ENCODE results near the gene FECH.

FECH gene

DNA sequence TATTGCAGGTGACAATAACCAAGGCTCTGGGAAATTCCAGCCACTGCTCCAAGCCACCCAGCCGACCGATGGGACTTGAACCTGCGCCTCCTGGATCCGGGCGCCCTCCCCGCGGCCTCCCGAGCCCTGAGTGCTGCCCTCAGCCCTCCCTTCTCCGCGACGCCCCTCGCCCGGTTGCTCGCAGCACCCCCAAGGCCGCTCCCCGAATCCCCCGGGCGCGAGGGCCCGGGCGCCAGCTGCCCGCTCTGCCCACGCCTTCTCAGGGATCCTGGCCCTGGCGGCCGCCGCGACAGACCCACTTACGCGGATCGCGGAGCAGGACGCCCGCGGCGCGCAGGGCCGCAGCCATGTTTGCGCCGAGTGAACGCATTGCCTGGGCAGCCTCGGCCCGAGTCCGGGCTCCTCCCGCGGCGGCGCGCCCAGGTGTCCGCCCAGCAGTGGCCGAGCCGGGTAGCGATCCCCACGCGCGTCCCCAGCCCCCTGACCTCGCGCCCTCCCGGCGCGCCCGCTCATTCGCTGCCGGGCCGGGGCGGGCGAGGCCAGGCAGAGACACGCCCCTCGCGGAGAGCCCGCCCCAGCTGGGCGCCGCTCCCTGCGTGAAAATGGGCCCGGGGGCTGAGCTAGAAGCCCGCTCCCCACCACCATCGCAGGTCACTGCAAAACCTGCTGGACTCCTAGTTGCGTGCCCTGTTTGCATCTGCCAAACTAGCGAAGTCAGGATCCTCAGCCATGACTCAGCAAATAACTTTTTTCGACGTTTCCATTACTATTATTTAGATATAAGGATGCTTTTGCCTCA, at the start of gene FECH (continued):
- TF ChIP-seq, protein P1, sequence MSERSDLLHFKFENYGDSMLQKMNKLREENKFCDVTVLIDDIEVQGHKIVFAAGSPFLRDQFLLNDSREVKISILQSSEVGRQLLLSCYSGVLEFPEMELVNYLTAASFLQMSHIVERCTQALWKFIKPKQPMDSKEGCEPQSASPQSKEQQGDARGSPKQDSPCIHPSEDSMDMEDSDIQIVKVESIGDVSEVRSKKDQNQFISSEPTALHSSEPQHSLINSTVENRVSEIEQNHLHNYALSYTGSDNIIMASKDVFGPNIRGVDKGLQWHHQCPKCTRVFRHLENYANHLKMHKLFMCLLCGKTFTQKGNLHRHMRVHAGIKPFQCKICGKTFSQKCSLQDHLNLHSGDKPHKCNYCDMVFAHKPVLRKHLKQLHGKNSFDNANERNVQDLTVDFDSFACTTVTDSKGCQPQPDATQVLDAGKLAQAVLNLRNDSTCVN (tag by site-specific recombination; optimal IDR thresholded peaks at IDR 0.05), result peak; percentile 86
- TF ChIP-seq ZNF341 (tag by site-specific recombination; IDR thresholded peaks at IDR 0.05; ENCODE audit: low read depth) (no peak; the same call in 1 of the 2 replicates), ZFP41 (tag by site-specific recombination; IDR thresholded peaks at IDR 0.05; ENCODE audit: borderline replicate concordance) (no peak), YY2 (tag by site-specific recombination; IDR thresholded peaks at IDR 0.05) (no peak; the same call in 1 of the 2 replicates), ZNF776 (tag by site-specific recombination; IDR thresholded peaks at IDR 0.05; ENCODE audit: borderline replicate concordance) (no peak), KLF8 (tag by site-specific recombination; IDR thresholded peaks at IDR 0.05) (peak; percentile 34; the same call in 1 of the 2 replicates), ZNF239 (tag by site-specific recombination; IDR thresholded peaks at IDR 0.05) (no peak), ZNF394 (tag by site-specific recombination; IDR thresholded peaks at IDR 0.05; ENCODE audit: borderline replicate concordance) (no peak), TCF7L2 (IDR thresholded peaks at IDR 0.05; ENCODE audit: borderline replicate concordance, low read depth, low read length) (no peak), ZNF10 (tag by site-specific recombination; IDR thresholded peaks at IDR 0.05) (no peak), ZNF292 (tag by site-specific recombination; IDR thresholded peaks at IDR 0.05; ENCODE audit: borderline replicate concordance, low read depth) (no peak), ZNF311 (tag by site-specific recombination; IDR thresholded peaks at IDR 0.05; ENCODE audit: borderline replicate concordance) (no peak), ZNF501 (tag by site-specific recombination; IDR thresholded peaks at IDR 0.05) (no peak), ZNF621 (tag by site-specific recombination; IDR thresholded peaks at IDR 0.05) (no peak), ZNF23 (tag by site-specific recombination; IDR thresholded peaks at IDR 0.05; ENCODE audit: borderline replicate concordance) (no peak), ZNF223 (tag by site-specific recombination; IDR thresholded peaks at IDR 0.05) (no peak), ZNF658 (tag by site-specific recombination; IDR thresholded peaks at IDR 0.05) (no peak), GLI4 (tag by site-specific recombination; IDR thresholded peaks at IDR 0.05) (no peak), ZNF560 (tag by site-specific recombination; IDR thresholded peaks at IDR 0.05; ENCODE audit: borderline replicate concordance) (no peak), KLF16 (tag by site-specific recombination; IDR thresholded peaks at IDR 0.05) (no peak), SETDB1 (IDR thresholded peaks at IDR 0.05; ENCODE audit: insufficient read length, low read length) (no peak), ZNF521 (tag by site-specific recombination; IDR thresholded peaks at IDR 0.05) (no peak), REPIN1 (tag by site-specific recombination; IDR thresholded peaks at IDR 0.05; ENCODE audit: low read depth) (no peak), ZNF211 (tag by site-specific recombination; IDR thresholded peaks at IDR 0.05; ENCODE audit: low read depth) (no peak), KLF9 (tag by site-specific recombination; IDR thresholded peaks at IDR 0.05; ENCODE audit: low read depth) (peak; percentile 54), ZNF530 (tag by site-specific recombination; IDR thresholded peaks at IDR 0.05; ENCODE audit: low read depth) (no peak), ZNF561 (tag by site-specific recombination; IDR thresholded peaks at IDR 0.05; ENCODE audit: borderline replicate concordance) (peak; percentile 58; the same call in 1 of the 2 replicates)
- TF ChIP-seq, protein P2, sequence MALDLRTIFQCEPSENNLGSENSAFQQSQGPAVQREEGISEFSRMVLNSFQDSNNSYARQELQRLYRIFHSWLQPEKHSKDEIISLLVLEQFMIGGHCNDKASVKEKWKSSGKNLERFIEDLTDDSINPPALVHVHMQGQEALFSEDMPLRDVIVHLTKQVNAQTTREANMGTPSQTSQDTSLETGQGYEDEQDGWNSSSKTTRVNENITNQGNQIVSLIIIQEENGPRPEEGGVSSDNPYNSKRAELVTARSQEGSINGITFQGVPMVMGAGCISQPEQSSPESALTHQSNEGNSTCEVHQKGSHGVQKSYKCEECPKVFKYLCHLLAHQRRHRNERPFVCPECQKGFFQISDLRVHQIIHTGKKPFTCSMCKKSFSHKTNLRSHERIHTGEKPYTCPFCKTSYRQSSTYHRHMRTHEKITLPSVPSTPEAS (tag by site-specific recombination; IDR thresholded peaks at IDR 0.05), result no peak
- TF ChIP-seq, protein P3, sequence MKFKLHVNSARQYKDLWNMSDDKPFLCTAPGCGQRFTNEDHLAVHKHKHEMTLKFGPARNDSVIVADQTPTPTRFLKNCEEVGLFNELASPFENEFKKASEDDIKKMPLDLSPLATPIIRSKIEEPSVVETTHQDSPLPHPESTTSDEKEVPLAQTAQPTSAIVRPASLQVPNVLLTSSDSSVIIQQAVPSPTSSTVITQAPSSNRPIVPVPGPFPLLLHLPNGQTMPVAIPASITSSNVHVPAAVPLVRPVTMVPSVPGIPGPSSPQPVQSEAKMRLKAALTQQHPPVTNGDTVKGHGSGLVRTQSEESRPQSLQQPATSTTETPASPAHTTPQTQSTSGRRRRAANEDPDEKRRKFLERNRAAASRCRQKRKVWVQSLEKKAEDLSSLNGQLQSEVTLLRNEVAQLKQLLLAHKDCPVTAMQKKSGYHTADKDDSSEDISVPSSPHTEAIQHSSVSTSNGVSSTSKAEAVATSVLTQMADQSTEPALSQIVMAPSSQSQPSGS (tag by site-specific recombination; IDR thresholded peaks at IDR 0.05; ENCODE audit: low read depth), result no peak
- TF ChIP-seq, protein P4, sequence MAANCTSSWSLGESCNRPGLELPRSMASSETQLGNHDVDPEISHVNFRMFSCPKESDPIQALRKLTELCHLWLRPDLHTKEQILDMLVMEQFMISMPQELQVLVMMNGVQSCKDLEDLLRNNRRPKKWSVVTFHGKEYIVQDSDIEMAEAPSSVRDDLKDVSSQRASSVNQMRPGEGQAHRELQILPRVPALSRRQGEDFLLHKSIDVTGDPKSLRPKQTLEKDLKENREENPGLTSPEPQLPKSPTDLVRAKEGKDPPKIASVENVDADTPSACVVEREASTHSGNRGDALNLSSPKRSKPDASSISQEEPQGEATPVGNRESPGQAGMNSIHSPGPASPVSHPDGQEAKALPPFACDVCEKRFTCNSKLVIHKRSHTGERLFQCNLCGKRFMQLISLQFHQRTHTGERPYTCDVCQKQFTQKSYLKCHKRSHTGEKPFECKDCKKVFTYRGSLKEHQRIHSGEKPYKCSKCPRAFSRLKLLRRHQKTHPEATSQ (tag by site-specific recombination; IDR thresholded peaks at IDR 0.05), result no peak
- TF ChIP-seq, protein P5, sequence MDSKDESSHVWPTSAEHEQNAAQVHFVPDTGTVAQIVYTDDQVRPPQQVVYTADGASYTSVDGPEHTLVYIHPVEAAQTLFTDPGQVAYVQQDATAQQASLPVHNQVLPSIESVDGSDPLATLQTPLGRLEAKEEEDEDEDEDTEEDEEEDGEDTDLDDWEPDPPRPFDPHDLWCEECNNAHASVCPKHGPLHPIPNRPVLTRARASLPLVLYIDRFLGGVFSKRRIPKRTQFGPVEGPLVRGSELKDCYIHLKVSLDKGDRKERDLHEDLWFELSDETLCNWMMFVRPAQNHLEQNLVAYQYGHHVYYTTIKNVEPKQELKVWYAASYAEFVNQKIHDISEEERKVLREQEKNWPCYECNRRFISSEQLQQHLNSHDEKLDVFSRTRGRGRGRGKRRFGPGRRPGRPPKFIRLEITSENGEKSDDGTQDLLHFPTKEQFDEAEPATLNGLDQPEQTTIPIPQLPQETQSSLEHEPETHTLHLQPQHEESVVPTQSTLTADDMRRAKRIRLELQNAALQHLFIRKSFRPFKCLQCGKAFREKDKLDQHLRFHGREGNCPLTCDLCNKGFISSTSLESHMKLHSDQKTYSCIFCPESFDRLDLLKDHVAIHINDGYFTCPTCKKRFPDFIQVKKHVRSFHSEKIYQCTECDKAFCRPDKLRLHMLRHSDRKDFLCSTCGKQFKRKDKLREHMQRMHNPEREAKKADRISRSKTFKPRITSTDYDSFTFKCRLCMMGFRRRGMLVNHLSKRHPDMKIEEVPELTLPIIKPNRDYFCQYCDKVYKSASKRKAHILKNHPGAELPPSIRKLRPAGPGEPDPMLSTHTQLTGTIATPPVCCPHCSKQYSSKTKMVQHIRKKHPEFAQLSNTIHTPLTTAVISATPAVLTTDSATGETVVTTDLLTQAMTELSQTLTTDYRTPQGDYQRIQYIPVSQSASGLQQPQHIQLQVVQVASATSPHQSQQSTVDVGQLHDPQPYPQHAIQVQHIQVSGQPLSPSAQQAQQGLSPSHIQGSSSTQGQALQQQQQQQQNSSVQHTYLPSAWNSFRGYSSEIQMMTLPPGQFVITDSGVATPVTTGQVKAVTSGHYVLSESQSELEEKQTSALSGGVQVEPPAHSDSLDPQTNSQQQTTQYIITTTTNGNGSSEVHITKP (tag by site-specific recombination; IDR thresholded peaks at IDR 0.05), result no peak
